Measurements from ENCODE around the gene USP25. TPM values are rescaled to one million over a fixed set of nuclear protein-coding genes. Genes with fewer than 3 reads are reported as not detected.

Gene USP25
- total and polyA plus RNA-seq, 9 of the 15 experiments (the other 6 are each of a cell fraction or from before 2014, with no cell fraction given), result 7.8 to 44.9 (median 31.4) TPM

DNA sequence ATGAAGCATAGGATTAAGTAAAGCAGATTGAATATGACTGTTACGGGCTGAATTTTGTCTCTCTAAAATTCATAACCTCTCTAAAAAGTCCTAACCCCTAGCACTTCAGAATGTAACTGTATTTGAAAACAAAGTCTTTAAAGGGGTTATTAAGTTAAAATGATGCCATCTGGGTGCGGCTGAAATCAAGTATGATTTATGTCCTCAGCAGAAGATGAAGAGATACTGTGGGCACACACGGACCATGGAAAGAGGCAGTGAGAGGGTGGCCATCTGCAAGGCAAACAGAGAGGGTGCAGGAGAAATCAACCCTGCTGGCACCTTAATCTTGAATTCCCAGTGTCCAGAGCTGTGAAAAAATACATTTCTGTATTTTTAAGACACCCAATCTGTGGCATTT lies 3.8 kb upstream of the USP25 start:
- in situ Hi-C loops (cut with MboI), result no loop called here
- CTCF ChIA-PET (ENCODE audit: low intra/inter-chr PET ratio), result no interaction called here
- peaks cover 0 to 4% of the 10 kb centered on the region in 2 experiments; a peak in 1 of 5 replicates for H3K4me1 ChIP-seq (replicated peaks in 1 of 2; ENCODE audit: control insufficient read depth in 2 of 2, insufficient read depth in 2 of 2, low read length in 2 of 2)

More for the DNA sequence above, 3.8 kb upstream of the USP25 start:
- TF ChIP-seq BCL6 (CRISPR knock-in tag; IDR thresholded peaks at IDR 0.05) (no peak), GABPA (tag; conservative IDR thresholded peaks at IDR 0.05; ENCODE audit: low read depth) (no peak)
- TF ChIP-seq, protein P1, sequence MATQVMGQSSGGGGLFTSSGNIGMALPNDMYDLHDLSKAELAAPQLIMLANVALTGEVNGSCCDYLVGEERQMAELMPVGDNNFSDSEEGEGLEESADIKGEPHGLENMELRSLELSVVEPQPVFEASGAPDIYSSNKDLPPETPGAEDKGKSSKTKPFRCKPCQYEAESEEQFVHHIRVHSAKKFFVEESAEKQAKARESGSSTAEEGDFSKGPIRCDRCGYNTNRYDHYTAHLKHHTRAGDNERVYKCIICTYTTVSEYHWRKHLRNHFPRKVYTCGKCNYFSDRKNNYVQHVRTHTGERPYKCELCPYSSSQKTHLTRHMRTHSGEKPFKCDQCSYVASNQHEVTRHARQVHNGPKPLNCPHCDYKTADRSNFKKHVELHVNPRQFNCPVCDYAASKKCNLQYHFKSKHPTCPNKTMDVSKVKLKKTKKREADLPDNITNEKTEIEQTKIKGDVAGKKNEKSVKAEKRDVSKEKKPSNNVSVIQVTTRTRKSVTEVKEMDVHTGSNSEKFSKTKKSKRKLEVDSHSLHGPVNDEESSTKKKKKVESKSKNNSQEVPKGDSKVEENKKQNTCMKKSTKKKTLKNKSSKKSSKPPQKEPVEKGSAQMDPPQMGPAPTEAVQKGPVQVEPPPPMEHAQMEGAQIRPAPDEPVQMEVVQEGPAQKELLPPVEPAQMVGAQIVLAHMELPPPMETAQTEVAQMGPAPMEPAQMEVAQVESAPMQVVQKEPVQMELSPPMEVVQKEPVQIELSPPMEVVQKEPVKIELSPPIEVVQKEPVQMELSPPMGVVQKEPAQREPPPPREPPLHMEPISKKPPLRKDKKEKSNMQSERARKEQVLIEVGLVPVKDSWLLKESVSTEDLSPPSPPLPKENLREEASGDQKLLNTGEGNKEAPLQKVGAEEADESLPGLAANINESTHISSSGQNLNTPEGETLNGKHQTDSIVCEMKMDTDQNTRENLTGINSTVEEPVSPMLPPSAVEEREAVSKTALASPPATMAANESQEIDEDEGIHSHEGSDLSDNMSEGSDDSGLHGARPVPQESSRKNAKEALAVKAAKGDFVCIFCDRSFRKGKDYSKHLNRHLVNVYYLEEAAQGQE (IDR thresholded peaks at IDR 0.05; ENCODE audit: borderline replicate concordance), result no peak
- TF ChIP-seq, protein P1 (CRISPR knock-in tag; IDR thresholded peaks at IDR 0.05; ENCODE audit: low read depth), result no peak
- TF ChIP-seq, protein P2, sequence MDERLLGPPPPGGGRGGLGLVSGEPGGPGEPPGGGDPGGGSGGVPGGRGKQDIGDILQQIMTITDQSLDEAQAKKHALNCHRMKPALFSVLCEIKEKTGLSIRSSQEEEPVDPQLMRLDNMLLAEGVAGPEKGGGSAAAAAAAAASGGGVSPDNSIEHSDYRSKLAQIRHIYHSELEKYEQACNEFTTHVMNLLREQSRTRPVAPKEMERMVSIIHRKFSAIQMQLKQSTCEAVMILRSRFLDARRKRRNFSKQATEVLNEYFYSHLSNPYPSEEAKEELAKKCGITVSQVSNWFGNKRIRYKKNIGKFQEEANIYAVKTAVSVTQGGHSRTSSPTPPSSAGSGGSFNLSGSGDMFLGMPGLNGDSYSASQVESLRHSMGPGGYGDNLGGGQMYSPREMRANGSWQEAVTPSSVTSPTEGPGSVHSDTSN (CRISPR knock-in tag; IDR thresholded peaks at IDR 0.05; ENCODE audit: low read depth), result no peak
- TF ChIP-seq, protein P2 (tag; conservative IDR thresholded peaks at IDR 0.05; ENCODE audit: low read depth), result 0 out of 2 replicates have a peak, but pooled peaks have one; percentile 15
- POLR2A ChIA-PET, result no interaction called here
- no peak overlapping the region for H3K9ac ChIP-seq (ENCODE audit: insufficient read depth in 1 of 2, low read depth in 2 of 2, low read length in 2 of 2)
- no peaks in the 10 kb centered on the region for H4K20me1 ChIP-seq (replicated peaks; ENCODE audit: control insufficient read depth, insufficient read depth, low read length)
- H2AFZ ChIP-seq (ENCODE audit: low read depth, low read length), result no peak overlapping the region
- peaks cover 8% of the 10 kb centered on the region for H3K79me2 ChIP-seq (ENCODE audit: control insufficient read depth, insufficient read depth, low read length)
- H3K9me3 ChIP-seq (replicated peaks; ENCODE audit: control insufficient read depth, insufficient read depth, low read depth, low read length), result no peaks in the 10 kb centered on the region
- BruUV-seq (replicated peaks), result no TSS peak
- H3K27ac ChIP-seq (ENCODE audit: extremely low read depth, low read depth, low read length), result no peak overlapping the region
- 32% methylated on average over 3 of the region's 3 CpGs for WGBS (ENCODE audit: insufficient coverage, low coverage, missing lambda C conversion rate)
- intact Hi-C loops (cut with micrococcal nuclease), result no loop called here
- no peak overlapping the region for H3K4me3 ChIP-seq
- H3K4me2 ChIP-seq (ENCODE audit: insufficient read depth, low read length), result no peak overlapping the region
- H3K27me3 ChIP-seq (ENCODE audit: control insufficient read depth in 2 of 2, insufficient read depth in 2 of 2, low read length in 2 of 2), result no peaks in the 10 kb centered on the region
- H3K9me1 ChIP-seq (ENCODE audit: control insufficient read depth, insufficient read depth, low read length), result no peaks in the 10 kb centered on the region
- FAIRE-seq (no peak), DNase-seq (ENCODE audit: extremely low read depth in 1 of 4, low spot score in 3 of 4) (no peak), ATAC-seq (no peak)
- H3K36me3 ChIP-seq (ENCODE audit: control insufficient read depth, insufficient read depth, low read length), result no peaks in the 10 kb centered on the region
